SK-N-SH (cell line): ENCODE measurements around the gene DR1. TPM values are rescaled to one million over a fixed set of nuclear protein-coding genes. Genes with fewer than 3 reads are reported as not detected.

ENCODE experiments used
- CTCF ChIA-PET: fragments of 300-600, 350-600 bp; formaldehyde crosslinking; extraction: SDS; loops from one replicate; lab custom pipeline; 2021; lab: Yijun Ruan, JAX
- POLR2A ChIA-PET: fragments of 350-600 bp; sonication (Branson Sonifier 250); formaldehyde crosslinking; extraction: SDS; loops from one replicate; lab custom pipeline; 2020; ENCODE audit warnings: antibody characterized with exemption, inconsistent platforms; lab: Yijun Ruan, JAX
- DNase-seq: peaks from one replicate; pipeline ENCODE4 v3.0.0; 2012
- H2AFZ ChIP-seq: fragments of 200-600 bp; sonication (generic); 2 replicates; pipeline ENCODE4 v1.8.1; 2016; ENCODE audit warnings: antibody characterized with exemption, mild to moderate bottlenecking, low read depth
- H3F3A ChIP-seq: fragments of 200-600 bp; sonication (generic); replicated peaks from 2 replicates; pipeline ENCODE3; 2016; ENCODE audit warnings: antibody characterized with exemption, mild to moderate bottlenecking; ENCODE audit not compliant: insufficient read depth
- H3K27ac ChIP-seq, 2 experiments: fragments of 200-500 bp in 1 of 2; fragments of 200-600 bp in 1 of 2; sonication (Bioruptor generic) in 1 of 2; sonication (generic), shearing (Covaris generic) in 1 of 2; 2 replicates each; pipeline versions ENCODE4 v1.5.1 to v1.6.1; 2014 to 2016; ENCODE audit warnings: low read depth in 2 of 2, inconsistent platforms in 1 of 2, low read length in 1 of 2, mild to moderate bottlenecking in 1 of 2, mixed read lengths in 1 of 2
- H3K27me3 ChIP-seq: fragments of 200-600 bp; sonication (generic), shearing (Covaris generic); 2 replicates; pipeline ENCODE4 v1.6.1; 2016; ENCODE audit warnings: mixed run types; ENCODE audit not compliant: insufficient read depth
- H3K36me3 ChIP-seq, 2 experiments: fragments of 200-500 bp in 1 of 2; fragments of 200-600 bp in 1 of 2; sonication (Bioruptor generic) in 1 of 2; sonication (generic) in 1 of 2; replicated peaks in 1 of 2; 2 replicates each; pipeline versions ENCODE3 to v1.5.1; 2014 to 2016; ENCODE audit warnings: low read length in 1 of 2, mild to moderate bottlenecking in 1 of 2; ENCODE audit not compliant: insufficient read depth in 2 of 2, control insufficient read depth in 1 of 2
- H3K4me1 ChIP-seq, 2 experiments: fragments of 200-500 bp in 1 of 2; fragments of 200-600 bp in 1 of 2; sonication (Bioruptor generic) in 1 of 2; sonication (generic), shearing (Covaris generic) in 1 of 2; 2 replicates each; pipeline versions ENCODE4 v1.5.1 to v1.6.1; 2014 to 2016; ENCODE audit warnings: low read depth in 1 of 2, low read length in 1 of 2, mixed run types in 1 of 2; ENCODE audit not compliant: insufficient read depth in 2 of 2, control insufficient read depth in 1 of 2
- H3K4me2 ChIP-seq: fragments of 200-600 bp; sonication (generic), shearing (Covaris generic); 2 replicates; pipeline ENCODE4 v1.6.1; 2017; ENCODE audit warnings: mixed run types
- H3K4me3 ChIP-seq, 2 experiments: fragments of 200-500 bp in 1 of 2; fragments of 200-600 bp in 1 of 2; sonication (Bioruptor generic) in 1 of 2; sonication (generic), shearing (Covaris generic) in 1 of 2; 2 replicates each; pipeline versions ENCODE4 v1.5.1 to v1.8.1; 2014 to 2016; ENCODE audit warnings: low read depth in 2 of 2, inconsistent platforms in 1 of 2, low read length in 1 of 2, mild to moderate bottlenecking in 1 of 2, mixed read lengths in 1 of 2, moderate library complexity in 1 of 2
- H3K79me2 ChIP-seq: fragments of 200-600 bp; sonication (generic); 2 replicates; pipeline ENCODE4 v1.8.1; 2017; ENCODE audit warnings: mild to moderate bottlenecking; ENCODE audit not compliant: insufficient read depth
- H3K9ac ChIP-seq: fragments of 200-600 bp; sonication (generic); 2 replicates; pipeline ENCODE4 v1.6.1; 2017; ENCODE audit warnings: mixed run types
- H3K9me2 ChIP-seq: fragments of 200-600 bp; sonication (generic); 2 replicates; pipeline ENCODE4 v1.6.1; 2017; ENCODE audit warnings: mixed run types
- H3K9me3 ChIP-seq: fragments of 200-600 bp; sonication (generic); 2 replicates; pipeline ENCODE4 v1.6.1; 2017; ENCODE audit warnings: mixed run types, mild to moderate bottlenecking, moderate library complexity
- H4K20me1 ChIP-seq: fragments of 200-600 bp; sonication (generic); 2 replicates; pipeline ENCODE4 v1.6.1; 2017; ENCODE audit warnings: mild to moderate bottlenecking, mixed run types; ENCODE audit not compliant: insufficient read depth
- CHD2 ChIP-seq: fragments of 150-350 bp; IDR thresholded peaks from 2 replicates; pipeline ENCODE4 v1.6.1; 2018; ENCODE audit warnings: low read length; ENCODE audit not compliant: partially characterized antibody
- EZH2phosphoT487 ChIP-seq: fragments of 200-600 bp; sonication (generic); IDR thresholded peaks from 2 replicates; pipeline ENCODE4 v1.6.1; 2017; ENCODE audit warnings: low read depth, mixed run types, mild to moderate bottlenecking, antibody characterized with exemption, moderate library complexity, borderline replicate concordance
- FOSL2 ChIP-seq: IDR thresholded peaks from 2 replicates; pipeline ENCODE4 v1.4.0; 2012; ENCODE audit warnings: low read depth, mild to moderate bottlenecking, moderate library complexity, borderline replicate concordance
- FOXJ3 ChIP-seq: sonication (generic); formaldehyde crosslinking; IDR thresholded peaks from 2 replicates; pipeline ENCODE4 v1.5.1; 2020; ENCODE audit warnings: mild to moderate bottlenecking, missing genetic modification reagents
- FOXM1 ChIP-seq: IDR thresholded peaks from 2 replicates; pipeline ENCODE4 v1.4.0; 2012; ENCODE audit warnings: low read depth, mild to moderate bottlenecking
- GABPA ChIP-seq: IDR thresholded peaks from 2 replicates; pipeline ENCODE4 v1.4.0; 2012; ENCODE audit warnings: low read depth, mild to moderate bottlenecking
- GATA2 ChIP-seq: sonication (generic); formaldehyde crosslinking; IDR thresholded peaks from 2 replicates; pipeline ENCODE4 v1.5.0; 2020; ENCODE audit warnings: mild to moderate bottlenecking, missing genetic modification reagents
- IRF3 ChIP-seq: fragments of 150-350 bp; IDR thresholded peaks from 2 replicates; pipeline ENCODE4 v1.6.1; 2016; ENCODE audit warnings: mild to moderate bottlenecking, low read depth, low read length
- MXI1 ChIP-seq: IDR thresholded peaks from 2 replicates; pipeline ENCODE4 v1.6.1; 2012; ENCODE audit warnings: mild to moderate bottlenecking, low read depth, low read length, improper control_type of control experiment
- NFIC ChIP-seq: IDR thresholded peaks from 2 replicates; pipeline ENCODE4 v1.4.0; 2012; ENCODE audit warnings: borderline replicate concordance
- NRF1 ChIP-seq: IDR thresholded peaks from 2 replicates; pipeline ENCODE4 v1.6.1; 2012; ENCODE audit warnings: low read depth, mild to moderate bottlenecking, low read length
- PBX3 ChIP-seq: IDR thresholded peaks from 2 replicates; pipeline ENCODE4; 2012
- POLR2AphosphoS5 ChIP-seq: IDR thresholded peaks from 2 replicates; pipeline ENCODE4 v1.6.1; 2012; ENCODE audit warnings: low read depth, low read length
- RAD21 ChIP-seq: IDR thresholded peaks from 2 replicates; pipeline ENCODE4 v1.6.1; 2012; ENCODE audit warnings: mild to moderate bottlenecking, low read length
- RCOR1 ChIP-seq: fragments of 150-350 bp; IDR thresholded peaks from 2 replicates; pipeline ENCODE4 v1.6.1; 2017; ENCODE audit warnings: antibody characterized with exemption, low read length
- REST ChIP-seq: IDR thresholded peaks from 2 replicates; pipeline ENCODE4 v1.6.1; 2012; ENCODE audit warnings: mild to moderate bottlenecking, low read depth, low read length, moderate library complexity
- RFX5 ChIP-seq: IDR thresholded peaks from 2 replicates; pipeline ENCODE4 v1.6.1; 2012; ENCODE audit warnings: mild to moderate bottlenecking, improper control_type of control experiment, low read length
- RXRA ChIP-seq: IDR thresholded peaks from 2 replicates; pipeline ENCODE4 v1.4.0; 2012; ENCODE audit warnings: low read depth, mild to moderate bottlenecking, borderline replicate concordance
- SMC3 ChIP-seq: IDR thresholded peaks from 2 replicates; pipeline ENCODE4 v1.6.1; 2012; ENCODE audit warnings: low read depth, low read length, improper control_type of control experiment
- TCF12 ChIP-seq: IDR thresholded peaks from 2 replicates; pipeline ENCODE4 v1.4.0; 2012
- YY1 ChIP-seq: IDR thresholded peaks from 2 replicates; pipeline ENCODE4 v1.4.0; 2012; ENCODE audit warnings: low read depth, mild to moderate bottlenecking
- WGBS: methylation state at CpG from one replicate; pipeline ENCODE4 v1.1.6; 2017; ENCODE audit warnings: low lambda C conversion rate; 5-methylcytosine and 5-hydroxymethylcytosine counted together
- polyA plus RNA-seq, 3 experiments: library from polyadenylated mRNA; depleted of rRNA; stranded (reverse); fragments of >200 nt; gene quantifications; 2 replicates each; pipeline ENCODE4 v1.2.3, GENCODE V29; 2012
- TF ChIP-seq, protein P1 (sequence below): fragments of 150-350 bp; IDR thresholded peaks from 2 replicates; pipeline ENCODE4 v1.6.1; 2017; ENCODE audit warnings: antibody characterized with exemption, low read length, low read depth, borderline replicate concordance
- TF ChIP-seq, protein P2 (sequence below): IDR thresholded peaks from 2 replicates; pipeline ENCODE4 v1.4.0; 2012; ENCODE audit warnings: low read depth
- TF ChIP-seq, protein P3 (sequence below): fragments of 200-600 bp; sonication (generic); IDR thresholded peaks from 2 replicates; pipeline ENCODE4 v1.6.1; 2017; ENCODE audit warnings: antibody characterized with exemption, mild to moderate bottlenecking, moderate library complexity

DR1 gene
- 12.8 and 17.5 TPM in 2 replicates for polyA plus RNA-seq (2012; rRNA removed)
- polyA plus RNA-seq (2012; cell fraction: cytosol; rRNA removed), result 21.4 and 23.5 TPM in 2 replicates
- polyA plus RNA-seq (2012; cell fraction: nucleus; rRNA removed), result 4.1 and 8.2 TPM in 2 replicates

DNA sequence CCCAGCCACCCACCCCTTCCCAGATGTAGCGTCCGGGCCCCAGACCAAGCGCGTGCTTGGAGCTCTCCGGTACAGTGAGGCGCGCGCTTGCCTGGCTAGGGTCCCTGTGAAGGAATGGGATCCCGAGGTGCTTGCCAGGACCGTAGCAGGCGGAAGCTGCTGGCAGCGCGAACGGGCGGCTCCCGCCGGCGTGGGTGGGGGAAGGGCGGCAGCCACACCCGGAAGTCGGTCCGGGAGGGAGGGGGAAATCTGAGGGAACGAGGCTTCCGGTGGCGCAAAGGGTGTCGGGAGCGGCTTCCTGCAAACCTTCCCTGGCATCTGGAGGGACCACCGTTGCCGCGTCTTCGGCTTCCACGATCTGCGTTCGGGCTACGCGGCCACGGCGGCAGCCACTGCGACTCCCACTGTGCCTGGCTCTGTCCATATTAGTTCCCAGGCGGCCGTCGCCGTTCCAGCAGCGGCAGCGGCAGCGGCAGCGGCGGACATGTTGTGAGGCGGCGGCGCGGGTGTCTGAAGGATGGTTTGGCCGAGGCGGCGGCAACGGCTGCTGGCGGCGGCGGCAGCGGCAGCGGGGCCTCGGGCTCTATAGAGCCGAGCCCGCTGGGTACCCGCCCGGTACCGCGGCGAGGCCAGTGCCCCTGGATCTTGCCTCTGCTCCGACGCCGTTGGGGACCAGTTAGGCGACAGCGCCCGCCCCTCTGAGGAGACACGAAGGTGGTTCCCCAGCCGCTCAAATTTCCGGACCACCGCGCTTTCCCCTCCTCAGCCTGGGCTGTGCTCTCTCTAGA is at the start of gene DR1:
TSS of gene DR1 (plus strand) at position 275 of the 788 bp plus-strand sequence. CDS start 739 bp downstream, outside the sequence.
- peak within 1 kb of the TSS; percentile 91 to 96 for H3K4me3 ChIP-seq
- peak within 1 kb of the TSS; percentile 99 for H3K9ac ChIP-seq
- peaks cover 39% of the 10 kb centered on the region for H4K20me1 ChIP-seq
- no peaks in the 10 kb centered on the region for H3K9me2 ChIP-seq
- POLR2A ChIA-PET, result interaction anchor here (0.6 to 1.6 kb wide), 6 partner anchors 11 to 533 kb away, joined by 3 to 11 read pairs (median 5); partner anchors contain the start of genes DNTTIP2 and MTF2
- peak within 1 kb of the TSS; percentile 83 for H3K4me2 ChIP-seq
- peaks cover 79% of the 10 kb centered on the region for H3K79me2 ChIP-seq
- CTCF ChIA-PET, result interaction anchor here (0.7 to 3.2 kb wide), 5 partner anchors 10 to 562 kb away, joined by 3 to 17 read pairs (median 3); no protein-coding TSS in a partner anchor
- H3K27me3 ChIP-seq, result no peaks in the 10 kb centered on the region
- peaks cover 8% of the 10 kb centered on the region for H3F3A ChIP-seq
- DNase-seq, result peak; percentile 98
- peaks cover 20 to 21% of the 10 kb centered on the region in 2 experiments for H3K36me3 ChIP-seq
- H3K4me1 ChIP-seq, result peaks cover 4 to 7% of the 10 kb centered on the region in 2 experiments; a peak in 2 of 4 replicates
- H3K9me3 ChIP-seq, result no peaks in the 10 kb centered on the region
- peak within 1 kb of the TSS; percentile 98 to 99 for H3K27ac ChIP-seq
- WGBS, result 1% methylated on average over 25 of the region's 80 CpGs
- peak within 1 kb of the TSS; percentile 88 for H2AFZ ChIP-seq
- TF ChIP-seq, protein P1, sequence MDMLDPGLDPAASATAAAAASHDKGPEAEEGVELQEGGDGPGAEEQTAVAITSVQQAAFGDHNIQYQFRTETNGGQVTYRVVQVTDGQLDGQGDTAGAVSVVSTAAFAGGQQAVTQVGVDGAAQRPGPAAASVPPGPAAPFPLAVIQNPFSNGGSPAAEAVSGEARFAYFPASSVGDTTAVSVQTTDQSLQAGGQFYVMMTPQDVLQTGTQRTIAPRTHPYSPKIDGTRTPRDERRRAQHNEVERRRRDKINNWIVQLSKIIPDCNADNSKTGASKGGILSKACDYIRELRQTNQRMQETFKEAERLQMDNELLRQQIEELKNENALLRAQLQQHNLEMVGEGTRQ, result no peak
- TF ChIP-seq RCOR1 (peak; percentile 81), FOSL2 (no peak; the same call in 1 of the 2 replicates), NRF1 (no peak), RFX5 (no peak), MXI1 (peak; percentile 91), RXRA (no peak), IRF3 (no peak), FOXJ3 (CRISPR knock-in tag) (peak; percentile 71), GATA2 (no peak), YY1 (peak; percentile 77), PBX3 (peak; percentile 58), NFIC (peak; percentile 69), REST (no peak), TCF12 (peak; percentile 61), FOXM1 (no peak), SMC3 (no peak), POLR2AphosphoS5 (peak; percentile 94), RAD21 (no peak), CHD2 (peak; percentile 96), GABPA (peak; percentile 94), EZH2phosphoT487 (no peak)
- TF ChIP-seq, protein P2, sequence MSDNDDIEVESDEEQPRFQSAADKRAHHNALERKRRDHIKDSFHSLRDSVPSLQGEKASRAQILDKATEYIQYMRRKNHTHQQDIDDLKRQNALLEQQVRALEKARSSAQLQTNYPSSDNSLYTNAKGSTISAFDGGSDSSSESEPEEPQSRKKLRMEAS, result peak; percentile 97
- TF ChIP-seq, protein P3, sequence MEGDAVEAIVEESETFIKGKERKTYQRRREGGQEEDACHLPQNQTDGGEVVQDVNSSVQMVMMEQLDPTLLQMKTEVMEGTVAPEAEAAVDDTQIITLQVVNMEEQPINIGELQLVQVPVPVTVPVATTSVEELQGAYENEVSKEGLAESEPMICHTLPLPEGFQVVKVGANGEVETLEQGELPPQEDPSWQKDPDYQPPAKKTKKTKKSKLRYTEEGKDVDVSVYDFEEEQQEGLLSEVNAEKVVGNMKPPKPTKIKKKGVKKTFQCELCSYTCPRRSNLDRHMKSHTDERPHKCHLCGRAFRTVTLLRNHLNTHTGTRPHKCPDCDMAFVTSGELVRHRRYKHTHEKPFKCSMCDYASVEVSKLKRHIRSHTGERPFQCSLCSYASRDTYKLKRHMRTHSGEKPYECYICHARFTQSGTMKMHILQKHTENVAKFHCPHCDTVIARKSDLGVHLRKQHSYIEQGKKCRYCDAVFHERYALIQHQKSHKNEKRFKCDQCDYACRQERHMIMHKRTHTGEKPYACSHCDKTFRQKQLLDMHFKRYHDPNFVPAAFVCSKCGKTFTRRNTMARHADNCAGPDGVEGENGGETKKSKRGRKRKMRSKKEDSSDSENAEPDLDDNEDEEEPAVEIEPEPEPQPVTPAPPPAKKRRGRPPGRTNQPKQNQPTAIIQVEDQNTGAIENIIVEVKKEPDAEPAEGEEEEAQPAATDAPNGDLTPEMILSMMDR, result no peak
